RWPE2 (cell line): Measurements from ENCODE around the gene GREM1.

Source experiments
- ATAC-seq: fragments of 200-7000 bp; cut with Tn5 transposase; 3 replicates; pipeline ENCODE4 v1.9.1; 2021; ENCODE audit warnings: low read depth
- DNase-seq: peaks from one replicate; pipeline ENCODE4 v3.0.0-alpha.2; 2020; ENCODE audit warnings: low spot score
- H3K27ac ChIP-seq: fragments of 450-650 bp; 2 replicates; pipeline ENCODE4 v1.5.1; 2017; ENCODE audit warnings: mild to moderate bottlenecking; ENCODE audit not compliant: poor library complexity, severe bottlenecking
- H3K27me3 ChIP-seq: fragments of 250-450 bp; sonication (Bioruptor Pico); 2 replicates; pipeline ENCODE4 v1.5.1; 2021; ENCODE audit warnings: mild to moderate bottlenecking, moderate library complexity; ENCODE audit not compliant: insufficient read depth, poor library complexity, severe bottlenecking
- H3K36me3 ChIP-seq: fragments of 250-450 bp; sonication (Bioruptor Pico); 2 replicates; pipeline ENCODE4 v1.5.1; 2020; ENCODE audit warnings: low read depth, mild to moderate bottlenecking, moderate library complexity
- H3K4me1 ChIP-seq: fragments of 250-450 bp; sonication (Bioruptor Pico); 2 replicates; pipeline ENCODE4 v1.5.1; 2021; ENCODE audit warnings: mild to moderate bottlenecking, moderate library complexity; ENCODE audit not compliant: insufficient read depth, poor library complexity, severe bottlenecking
- H3K4me3 ChIP-seq: fragments of 250-450 bp; sonication (Bioruptor Pico); 2 replicates; pipeline ENCODE4 v1.5.1; 2021; ENCODE audit warnings: mild to moderate bottlenecking, moderate library complexity; ENCODE audit not compliant: severe bottlenecking
- H3K9me3 ChIP-seq: fragments of 250-450 bp; sonication (Bioruptor Pico); 2 replicates; pipeline ENCODE4 v1.5.1; 2021; ENCODE audit warnings: mild to moderate bottlenecking, moderate library complexity; ENCODE audit not compliant: severe bottlenecking
- TF ChIP-seq, protein P1 (sequence below): fragments of 450-650 bp; IDR thresholded peaks from one replicate; pipeline ENCODE4 v1.5.1; 2017; ENCODE audit warnings: mild to moderate bottlenecking, moderate library complexity; ENCODE audit not compliant: poor library complexity, severe bottlenecking

The GREM1 gene

DNA sequence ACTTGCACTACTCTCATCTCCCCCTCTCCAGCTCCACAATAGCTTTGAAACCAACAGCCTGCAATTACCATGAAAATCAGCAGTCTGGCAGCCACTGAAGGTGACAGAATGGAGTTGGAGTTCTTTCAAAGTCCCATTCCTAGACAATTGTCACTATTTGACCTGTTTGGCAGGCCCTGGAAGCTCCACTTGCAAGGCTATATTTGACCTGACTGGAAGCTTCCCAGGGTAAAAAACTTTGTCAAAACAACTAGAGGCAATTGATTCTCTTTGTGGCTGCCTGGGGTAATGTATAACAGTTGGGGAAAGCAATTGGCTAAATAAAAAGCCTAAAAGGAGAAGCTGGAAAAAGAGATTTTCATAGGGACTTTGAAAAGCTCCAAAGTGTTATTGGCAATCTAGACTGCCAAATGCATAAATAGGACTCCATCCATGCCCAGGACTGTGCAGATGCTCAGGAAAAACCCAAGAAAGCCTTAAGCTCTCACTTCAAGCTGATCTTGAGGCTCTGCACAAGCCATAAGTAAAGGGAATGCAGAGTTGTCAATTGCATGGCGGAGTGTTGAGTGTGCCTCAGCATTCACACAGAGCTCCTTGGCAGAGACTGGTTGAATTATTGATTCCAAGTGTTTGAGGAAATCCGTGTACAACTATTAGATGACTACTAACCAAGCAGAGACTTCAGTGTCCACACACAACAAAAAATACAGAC, 18.3 kb downstream of the GREM1 start:
- Histone ChIP-seq H3K4me3 (no peak overlapping the region), H3K27ac (no peak overlapping the region), H3K4me1 (peaks cover under 1% of the 10 kb centered on the region), H3K27me3 (no peaks in the 10 kb centered on the region), H3K9me3 (no peaks in the 10 kb centered on the region), H3K36me3 (no peaks in the 10 kb centered on the region)
- no peak for ATAC-seq
- TF ChIP-seq, protein P1, sequence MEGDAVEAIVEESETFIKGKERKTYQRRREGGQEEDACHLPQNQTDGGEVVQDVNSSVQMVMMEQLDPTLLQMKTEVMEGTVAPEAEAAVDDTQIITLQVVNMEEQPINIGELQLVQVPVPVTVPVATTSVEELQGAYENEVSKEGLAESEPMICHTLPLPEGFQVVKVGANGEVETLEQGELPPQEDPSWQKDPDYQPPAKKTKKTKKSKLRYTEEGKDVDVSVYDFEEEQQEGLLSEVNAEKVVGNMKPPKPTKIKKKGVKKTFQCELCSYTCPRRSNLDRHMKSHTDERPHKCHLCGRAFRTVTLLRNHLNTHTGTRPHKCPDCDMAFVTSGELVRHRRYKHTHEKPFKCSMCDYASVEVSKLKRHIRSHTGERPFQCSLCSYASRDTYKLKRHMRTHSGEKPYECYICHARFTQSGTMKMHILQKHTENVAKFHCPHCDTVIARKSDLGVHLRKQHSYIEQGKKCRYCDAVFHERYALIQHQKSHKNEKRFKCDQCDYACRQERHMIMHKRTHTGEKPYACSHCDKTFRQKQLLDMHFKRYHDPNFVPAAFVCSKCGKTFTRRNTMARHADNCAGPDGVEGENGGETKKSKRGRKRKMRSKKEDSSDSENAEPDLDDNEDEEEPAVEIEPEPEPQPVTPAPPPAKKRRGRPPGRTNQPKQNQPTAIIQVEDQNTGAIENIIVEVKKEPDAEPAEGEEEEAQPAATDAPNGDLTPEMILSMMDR: no peak
- DNase-seq: no peak

DNA sequence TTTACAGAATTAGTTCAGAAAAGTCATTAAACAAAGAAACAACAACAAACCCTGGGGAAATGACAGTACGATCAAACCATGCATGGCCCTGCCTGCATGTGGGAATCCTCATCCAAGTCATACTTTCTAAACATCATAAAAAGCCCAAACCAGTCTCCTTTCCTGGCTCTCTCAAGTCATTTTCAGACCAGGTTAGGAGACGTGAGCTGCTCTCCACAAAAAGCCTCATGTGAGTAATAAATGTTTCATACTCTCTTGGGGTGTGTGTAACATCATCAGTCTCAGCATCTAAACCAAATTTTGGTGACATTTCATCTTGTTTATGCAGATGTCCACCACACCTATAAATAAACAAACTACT, 18.9 kb downstream of the GREM1 start:
- ATAC-seq: no peak
- TF ChIP-seq, protein P1: no peak
- no peak overlapping the region for H3K4me3 ChIP-seq
- H3K9me3 ChIP-seq: peaks cover 2% of the 10 kb centered on the region
- no peaks in the 10 kb centered on the region for H3K4me1 ChIP-seq
- DNase-seq: no peak
- no peaks in the 10 kb centered on the region for H3K36me3 ChIP-seq
- H3K27ac ChIP-seq: no peak overlapping the region
- no peaks in the 10 kb centered on the region for H3K27me3 ChIP-seq

DNA sequence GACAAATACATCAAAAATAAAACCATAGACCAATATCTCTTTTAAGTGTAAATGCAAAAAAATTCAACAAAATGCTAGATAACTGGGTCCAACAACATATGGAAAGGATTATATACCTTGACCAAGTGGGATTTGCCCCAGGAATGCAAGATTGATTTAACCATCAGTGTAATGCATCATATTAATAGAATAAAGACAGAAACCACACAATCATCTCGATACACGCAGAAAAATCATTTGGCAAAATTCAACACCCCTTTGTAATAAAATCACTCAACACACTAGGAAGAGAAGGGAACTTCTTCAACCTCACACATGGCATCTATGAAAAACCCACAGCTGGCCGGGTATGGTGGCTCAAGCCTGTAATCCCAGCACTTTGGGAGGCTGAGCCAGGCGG, 19.5 kb downstream of the GREM1 start:
- Histone ChIP-seq H3K4me1 (no peaks in the 10 kb centered on the region), H3K27ac (no peak overlapping the region), H3K9me3 (peaks cover 2% of the 10 kb centered on the region), H3K27me3 (no peaks in the 10 kb centered on the region), H3K36me3 (no peaks in the 10 kb centered on the region), H3K4me3 (no peak overlapping the region)
- ATAC-seq (no peak), DNase-seq (no peak)
- TF ChIP-seq, protein P1: no peak

DNA sequence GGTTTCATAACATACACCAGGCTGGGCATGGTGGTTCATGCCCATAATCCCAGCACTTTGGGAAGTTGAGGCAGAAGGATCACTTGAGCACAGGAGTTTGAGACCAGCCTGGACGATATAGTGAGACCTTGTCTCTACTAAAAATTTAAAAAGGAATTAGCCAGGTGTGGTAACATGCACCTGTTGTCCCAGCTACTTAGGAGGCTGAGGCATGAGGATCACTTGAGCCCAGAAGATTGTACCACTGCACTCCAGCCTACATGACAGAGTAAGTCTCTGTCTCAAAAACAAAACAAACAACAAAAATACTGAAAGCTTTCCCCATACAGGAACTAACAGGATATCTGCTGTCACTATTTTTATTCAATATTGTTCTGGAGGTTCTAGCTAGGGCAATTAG, 20.9 kb downstream of the GREM1 start:
- no peak overlapping the region for H3K27ac ChIP-seq
- H3K4me1 ChIP-seq: no peaks in the 10 kb centered on the region
- H3K9me3 ChIP-seq: peaks cover 2% of the 10 kb centered on the region
- TF ChIP-seq, protein P1: no peak
- H3K36me3 ChIP-seq: no peaks in the 10 kb centered on the region
- ATAC-seq (no peak), DNase-seq (no peak)
- no peak overlapping the region for H3K4me3 ChIP-seq
- no peaks in the 10 kb centered on the region for H3K27me3 ChIP-seq

DNA sequence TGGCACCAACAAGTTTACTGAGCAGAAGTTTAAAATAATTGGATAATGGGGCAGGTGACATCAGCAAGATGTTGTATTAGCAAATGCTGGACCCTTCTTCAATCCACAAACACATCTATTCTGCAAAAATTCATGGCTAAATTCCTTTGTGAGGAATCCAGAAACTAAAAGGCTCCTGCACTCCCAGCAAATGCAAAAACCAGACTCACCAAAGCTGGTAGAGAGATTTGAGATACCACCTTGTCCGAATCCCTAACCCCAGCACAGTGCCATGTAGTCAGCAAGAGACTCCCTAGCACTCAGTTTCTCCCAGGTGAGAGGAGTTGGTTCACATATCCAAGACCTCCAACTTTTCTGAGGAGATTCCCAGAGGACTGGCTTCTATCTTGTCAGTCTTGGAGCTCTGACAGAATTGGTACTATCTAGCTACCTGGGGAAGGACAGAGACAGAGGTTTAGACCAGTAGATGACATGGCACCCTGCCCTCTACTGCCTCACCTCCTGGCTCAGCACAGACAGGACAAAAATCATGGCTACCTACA, 21.8 kb downstream of the GREM1 start:
- TF ChIP-seq, protein P1: no peak
- H3K9me3 ChIP-seq: peaks cover 2% of the 10 kb centered on the region
- H3K4me3 ChIP-seq: no peak overlapping the region
- H3K27me3 ChIP-seq: no peaks in the 10 kb centered on the region
- H3K4me1 ChIP-seq: no peaks in the 10 kb centered on the region
- DNase-seq: no peak
- no peak overlapping the region for H3K27ac ChIP-seq
- no peak for ATAC-seq
- H3K36me3 ChIP-seq: no peaks in the 10 kb centered on the region
